GM12873 (cell line): ENCODE data around the gene EPHB2.

Experiments used
- CTCF ChIP-seq: IDR thresholded peaks from 2 replicates; pipeline ENCODE4 v1.5.1; 2012; ENCODE audit warnings: low read depth, mild to moderate bottlenecking, moderate library complexity, low read length, control low read depth; ENCODE audit not compliant: insufficient read depth; ENCODE audit errors: missing control alignments

EPHB2 gene

GRCh38 chr1:22773981-22774832 lies 63.6 kb downstream of the EPHB2 start:
- no peak for TF ChIP-seq CTCF

- no peak for TF ChIP-seq CTCF
These were observed 64.2 kb downstream of the EPHB2 start for GRCh38 chr1:22774833-22775182.

DNA sequence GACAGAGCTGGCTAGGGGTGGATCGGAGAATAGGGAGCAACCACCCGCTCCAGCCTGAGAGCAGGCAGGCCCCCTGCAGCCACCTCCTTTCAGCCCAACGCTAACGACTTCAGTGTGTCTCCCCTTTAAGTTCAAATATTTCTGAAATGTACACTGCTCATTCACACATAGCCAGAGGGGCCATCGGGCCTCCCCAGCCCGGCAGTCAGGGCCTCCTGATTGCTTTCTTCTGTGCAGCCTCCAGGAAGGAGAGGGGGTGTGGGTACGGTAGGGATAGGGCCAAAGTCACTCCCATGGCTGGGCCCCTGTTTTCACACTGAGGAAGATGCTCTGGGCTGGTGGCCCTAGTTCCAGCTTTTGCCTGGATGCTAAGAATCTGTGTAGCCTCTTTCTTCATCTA lies 64.8 kb downstream of the EPHB2 start:
- TF ChIP-seq CTCF, result no peak

- TF ChIP-seq CTCF, result no peak
These were observed 65.5 kb downstream of the EPHB2 start for GRCh38 chr1:22776035-22776613.

GRCh38 chr1:22777388-22778057 lies 66.9 kb downstream of the EPHB2 start:
- TF ChIP-seq CTCF, result no peak

DNA sequence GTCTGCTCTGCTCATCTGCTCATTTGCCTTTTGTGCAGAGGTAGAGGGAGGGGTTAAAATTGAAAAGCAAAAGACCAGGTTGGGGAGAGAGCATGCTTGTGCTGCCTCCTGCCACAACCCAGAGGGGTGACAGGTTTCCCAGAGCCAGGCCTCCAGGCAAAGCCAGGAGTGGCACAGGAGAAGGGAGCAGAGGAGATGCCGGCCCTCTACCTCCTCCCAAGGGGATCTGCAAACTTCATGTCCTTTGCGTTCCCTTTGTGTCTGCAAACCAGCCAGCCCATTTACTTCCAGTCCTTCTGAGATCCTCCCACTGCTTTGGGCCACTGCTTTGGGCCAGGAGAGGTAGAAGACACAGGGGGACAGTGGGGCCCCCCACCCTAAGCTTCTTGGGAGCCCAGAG lies 67.8 kb downstream of the EPHB2 start:
- TF ChIP-seq CTCF, result no peak

DNA sequence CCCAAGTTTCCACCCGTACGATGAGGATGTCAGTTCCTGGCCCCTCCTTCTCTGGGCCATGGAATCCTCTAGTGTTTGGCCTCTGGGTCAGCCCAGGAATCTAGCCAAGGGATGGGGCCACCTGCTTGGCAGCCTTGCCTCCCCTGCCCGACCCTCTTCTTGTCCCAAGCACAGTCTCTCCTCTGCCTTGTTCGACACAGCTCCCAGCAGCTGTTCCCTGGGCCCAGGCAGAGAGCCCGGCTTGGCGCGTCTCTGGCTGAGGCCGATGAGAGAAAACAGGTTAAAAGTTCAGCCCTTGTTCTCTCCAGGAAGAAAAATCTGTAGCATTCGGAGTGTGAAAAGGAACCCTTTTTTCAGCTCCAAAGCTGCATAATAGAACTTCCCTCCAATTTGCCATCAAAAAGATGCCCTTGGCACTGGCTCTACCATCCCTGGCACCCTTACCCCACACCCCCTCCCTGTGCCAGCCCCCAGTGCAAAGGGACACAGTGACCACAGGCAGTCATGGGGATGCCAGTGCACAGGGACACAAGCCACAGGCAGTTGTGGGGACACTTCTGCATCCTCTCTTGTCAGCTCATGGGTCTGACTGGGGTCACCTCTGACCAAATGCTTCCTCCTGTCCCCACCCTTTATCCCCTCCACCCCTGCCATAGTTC lies 68.4 kb downstream of the EPHB2 start:
- TF ChIP-seq CTCF, result no peak
